HTR-8/SVneo (cell line): ENCODE data around the gene FCER1G.
"Not testable (repeated sequence)": the region's sequence is repeated elsewhere in the genome, so short reads cannot be mapped to it uniquely, and the experiment has no call there.

Experiments used
- DNase-seq: peaks from one replicate; pipeline ENCODE4 v3.0.0; 2011; ENCODE audit warnings: low spot score, mixed read lengths; ENCODE audit not compliant: insufficient read length
- FAIRE-seq: peaks from 2 replicates; lab custom pipeline; 2011; peaks lifted over from hg19 to GRCh38; lab: Jason Lieb, UNC

Gene FCER1G

GRCh38 chr1:161226759-161227158 lies 11.7 kb downstream of the FCER1G start:
- FAIRE-seq (no peak), DNase-seq (no peak)

- DNase-seq (peak; percentile 60), FAIRE-seq (no peak)
These were observed 12.2 kb downstream of the FCER1G start for GRCh38 chr1:161227196-161227871.

- DNase-seq: no peak
- no peak for FAIRE-seq
These were observed 12.9 kb downstream of the FCER1G start for GRCh38 chr1:161228032-161228431.

- DNase-seq (no peak), FAIRE-seq (no peak)
These were observed 14.8 kb downstream of the FCER1G start for GRCh38 chr1:161229896-161230295.

- no peak for FAIRE-seq
- DNase-seq: no peak
These were observed 15.7 kb downstream of the FCER1G start for GRCh38 chr1:161230762-161231161.

- FAIRE-seq: no peak
- DNase-seq: no peak
These were observed 18.0 kb downstream of the FCER1G start for GRCh38 chr1:161233102-161233501.

GRCh38 chr1:161235957-161236775 lies 21.1 kb downstream of the FCER1G start:
- DNase-seq (no peak), FAIRE-seq (no peak)

GRCh38 chr1:161238039-161238473 lies 23.0 kb downstream of the FCER1G start, which contains the start of gene NR1I3:
Gene NR1I3 (minus strand): TSS chr1:161238203. CDS start chr1:161236565, 1,638 bp downstream.
- DNase-seq (no peak), FAIRE-seq (peak; percentile 36)

GRCh38 chr1:161241682-161242081 lies 26.6 kb downstream of the FCER1G start:
- FAIRE-seq: no peak
- no peak for DNase-seq

- DNase-seq (no peak), FAIRE-seq (no peak)
These were observed 27.2 kb downstream of the FCER1G start for GRCh38 chr1:161242313-161242712.

- FAIRE-seq: no peak
- no peak for DNase-seq
These were observed 29.8 kb downstream of the FCER1G start for GRCh38 chr1:161244888-161245287.

GRCh38 chr1:161250100-161250499 lies 35.0 kb downstream of the FCER1G start:
- not testable (repeated sequence) for FAIRE-seq, DNase-seq

GRCh38 chr1:161250829-161251228 lies 35.7 kb downstream of the FCER1G start:
- FAIRE-seq (no peak), DNase-seq (no peak)

- no peak for DNase-seq
- FAIRE-seq: no peak
These were observed 36.5 kb downstream of the FCER1G start for GRCh38 chr1:161251579-161251978.

GRCh38 chr1:161255302-161255701 lies 40.2 kb downstream of the FCER1G start:
- not testable (repeated sequence) for DNase-seq, FAIRE-seq

GRCh38 chr1:161255955-161256520 lies 40.9 kb downstream of the FCER1G start:
- FAIRE-seq, DNase-seq: not testable (repeated sequence)

GRCh38 chr1:161257109-161257508 lies 42.0 kb downstream of the FCER1G start:
- DNase-seq, FAIRE-seq: not testable (repeated sequence)

GRCh38 chr1:161258439-161259344 lies 43.6 kb downstream of the FCER1G start, which contains the start of gene PCP4L1:
Gene PCP4L1 (plus strand): TSS chr1:161258745. CDS start chr1:161258975, 230 bp downstream.
- FAIRE-seq: no peak
- peak; percentile 64 for DNase-seq

- no peak for DNase-seq
- no peak for FAIRE-seq
These were observed 44.2 kb downstream of the FCER1G start for GRCh38 chr1:161259345-161259702.

GRCh38 chr1:161259765-161260164 lies 44.7 kb downstream of the FCER1G start:
- DNase-seq (no peak), FAIRE-seq (no peak)
